ENCODE measurements around the gene PRM1. TPM values are rescaled to one million over a fixed set of nuclear protein-coding genes. Genes with fewer than 3 reads are reported as not detected.

PRM1 gene
- polyA plus RNA-seq, 2 of the 4 experiments (the other 2 are of a cell fraction) = not detected

DNA sequence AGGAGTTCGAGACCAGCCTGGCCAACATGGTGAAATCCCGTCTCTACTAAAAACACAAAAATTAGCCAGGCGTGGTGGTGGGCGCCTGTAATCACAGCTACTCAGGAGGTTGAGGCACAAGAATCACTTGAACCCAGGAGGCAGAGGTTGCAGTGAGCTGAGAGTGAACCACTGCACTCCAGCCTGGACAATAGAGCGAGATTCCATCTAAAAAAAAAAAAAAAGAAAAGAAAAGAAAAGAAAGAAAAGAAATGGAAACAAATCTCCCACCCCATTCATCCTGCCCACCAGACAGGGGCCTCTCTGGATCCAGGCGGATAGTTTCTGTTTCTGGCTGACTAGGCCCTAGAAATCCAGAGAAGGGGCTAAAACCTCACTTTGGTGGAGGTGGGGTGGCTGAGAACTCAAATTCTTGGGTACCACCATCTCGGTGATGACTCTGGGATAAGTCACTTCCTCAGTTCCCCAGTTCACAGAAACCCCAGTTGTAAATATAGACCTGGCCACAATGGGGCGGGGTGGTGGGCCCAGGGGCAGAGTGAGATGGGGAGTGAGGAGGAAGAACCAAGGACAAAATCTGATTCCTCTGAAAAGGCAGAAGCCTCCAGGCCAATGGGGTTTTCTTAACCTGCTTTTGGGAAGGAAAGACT lies 47.3 kb downstream of the PRM1 start:
- FAIRE-seq (no peak), DNase-seq (ENCODE audit: low read depth in 1 of 2, low spot score in 1 of 2) (no peak), ATAC-seq (no peak)
- H3K4me3 ChIP-seq = no peak overlapping the region
- WGBS (ENCODE audit: missing lambda C conversion rate) = 81% methylated on average over 8 of the region's 8 CpGs
- ChIA-PET POLR2A (no interaction called here), CTCF (interaction anchor here (1.6 kb wide), 1 partner anchor 270 kb away, joined by 3 read pairs; no protein-coding TSS in a partner anchor)
- no peaks in the 10 kb centered on the region for H3K9me3 ChIP-seq
- H3K4me1 ChIP-seq = no peaks in the 10 kb centered on the region
- no peak overlapping the region for H3K27ac ChIP-seq
- H3K4me2 ChIP-seq = no peak overlapping the region
- no peak for TF ChIP-seq SREBF2 (IDR thresholded peaks at IDR 0.05)
- TF ChIP-seq FOSL2 (IDR thresholded peaks at IDR 0.05) = no peak
- no peak for TF ChIP-seq FOSL2 (CRISPR knock-in tag; IDR thresholded peaks at IDR 0.05)
- TF ChIP-seq NFE2L2 (conservative IDR thresholded peaks at IDR 0.05; ENCODE audit: low read length) = no peak

DNA sequence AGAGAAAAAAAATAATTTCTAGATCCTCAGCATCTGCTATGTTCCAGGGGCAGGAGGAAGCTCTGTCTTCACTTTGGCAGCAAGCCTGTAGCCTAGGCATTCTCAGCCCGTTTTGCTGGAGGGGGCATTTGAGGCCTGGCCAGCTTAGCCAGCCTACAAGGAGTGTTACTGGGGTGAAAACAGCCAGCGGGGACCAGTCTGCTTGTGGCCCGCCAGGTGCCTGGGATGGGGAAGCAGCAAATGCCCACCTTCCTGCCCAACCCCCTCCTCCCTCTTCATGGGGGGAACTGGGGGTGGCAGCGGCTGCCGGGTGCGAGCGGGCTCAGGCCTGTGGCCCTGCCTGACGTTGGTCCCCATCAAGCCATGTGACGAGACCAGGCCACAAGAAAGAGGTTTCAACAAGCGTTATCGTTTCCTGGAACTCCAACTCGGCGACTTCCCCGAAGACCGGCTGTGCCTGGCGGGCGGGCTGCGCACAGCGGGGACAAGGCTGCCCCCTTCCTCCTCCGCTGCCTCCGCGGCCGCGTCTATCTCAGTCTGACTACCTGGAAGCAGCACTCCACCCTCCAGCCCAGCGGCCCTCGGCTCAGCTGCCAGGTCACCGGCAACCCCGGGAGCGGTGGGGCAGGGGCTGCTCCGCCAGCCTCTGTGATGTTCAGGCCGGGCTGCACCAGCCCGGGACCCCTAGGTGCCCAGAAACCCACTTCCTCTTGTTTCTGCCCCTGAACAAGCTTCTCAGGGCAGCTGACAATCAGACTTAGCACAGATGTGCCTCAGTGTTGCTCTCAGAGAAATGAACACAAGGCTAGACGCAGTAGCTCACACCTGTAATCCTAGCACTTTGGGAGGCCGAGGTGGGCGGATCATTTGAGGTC lies 48.0 kb downstream of the PRM1 start:
- CTCF ChIA-PET = interaction anchor here (1.6 kb wide), 1 partner anchor 269 kb away, joined by 3 read pairs; no protein-coding TSS in a partner anchor
- ATAC-seq = no peak

GRCh38 chr16:11232302-11232851 lies 48.8 kb downstream of the PRM1 start:
- FAIRE-seq = no peak
- 85% methylated on average over 2 of the region's 3 CpGs for WGBS (ENCODE audit: missing lambda C conversion rate)

More for the DNA sequence above, 48.0 kb downstream of the PRM1 start:
- H3K4me1 ChIP-seq = no peaks in the 10 kb centered on the region
- TF ChIP-seq, protein P1, sequence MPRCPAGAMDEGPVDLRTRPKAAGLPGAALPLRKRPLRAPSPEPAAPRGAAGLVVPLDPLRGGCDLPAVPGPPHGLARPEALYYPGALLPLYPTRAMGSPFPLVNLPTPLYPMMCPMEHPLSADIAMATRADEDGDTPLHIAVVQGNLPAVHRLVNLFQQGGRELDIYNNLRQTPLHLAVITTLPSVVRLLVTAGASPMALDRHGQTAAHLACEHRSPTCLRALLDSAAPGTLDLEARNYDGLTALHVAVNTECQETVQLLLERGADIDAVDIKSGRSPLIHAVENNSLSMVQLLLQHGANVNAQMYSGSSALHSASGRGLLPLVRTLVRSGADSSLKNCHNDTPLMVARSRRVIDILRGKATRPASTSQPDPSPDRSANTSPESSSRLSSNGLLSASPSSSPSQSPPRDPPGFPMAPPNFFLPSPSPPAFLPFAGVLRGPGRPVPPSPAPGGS (IDR thresholded peaks at IDR 0.05) = no peak
- TF ChIP-seq BHLHE40 (IDR thresholded peaks at IDR 0.05; ENCODE audit: low read depth, low read length) (no peak), GATA3 (IDR thresholded peaks at IDR 0.05; ENCODE audit: borderline replicate concordance) (no peak), EP300 (IDR thresholded peaks at IDR 0.05) (no peak), EHF (CRISPR knock-in tag; IDR thresholded peaks at IDR 0.05) (no peak)
- no peak for FAIRE-seq
- no peak overlapping the region for H3K27ac ChIP-seq
- H3K9me3 ChIP-seq = no peaks in the 10 kb centered on the region
- DNase-seq (ENCODE audit: low read depth in 1 of 2, low spot score in 1 of 2) = no peak
- POLR2A ChIA-PET = no interaction called here
- H3K4me3 ChIP-seq = no peak overlapping the region
- 89% methylated on average over 27 of the region's 35 CpGs for WGBS (ENCODE audit: missing lambda C conversion rate)
- H3K4me2 ChIP-seq = no peak overlapping the region

More at GRCh38 chr16:11232302-11232851, 48.8 kb downstream of the PRM1 start:
- Histone ChIP-seq H3K9me3 (no peaks in the 10 kb centered on the region), H3K4me1 (no peaks in the 10 kb centered on the region), H3K4me3 (no peak overlapping the region), H3K4me2 (no peak overlapping the region), H3K27ac (no peak overlapping the region)
- no peak for DNase-seq (ENCODE audit: low read depth in 1 of 2, low spot score in 1 of 2)
- ATAC-seq = no peak
- ChIA-PET CTCF (no interaction called here), POLR2A (no interaction called here)
- TF ChIP-seq ELK1 (IDR thresholded peaks at IDR 0.05; ENCODE audit: low read depth, low read length) (no peak), TFCP2L1 (CRISPR knock-in tag; IDR thresholded peaks at IDR 0.05) (no peak), FOSL2 (IDR thresholded peaks at IDR 0.05) (no peak), FOSL2 (CRISPR knock-in tag; IDR thresholded peaks at IDR 0.05) (no peak), ZC3H11A (IDR thresholded peaks at IDR 0.05) (no peak), ESRRA (IDR thresholded peaks at IDR 0.05; ENCODE audit: borderline replicate concordance, low read length) (no peak), PHF8 (IDR thresholded peaks at IDR 0.05; ENCODE audit: borderline replicate concordance, low read depth) (no peak), EHF (CRISPR knock-in tag; IDR thresholded peaks at IDR 0.05) (no peak), CTCF (IDR thresholded peaks at IDR 0.05) (no peak), HOXB5 (CRISPR knock-in tag; IDR thresholded peaks at IDR 0.05) (no peak), MAFK (IDR thresholded peaks at IDR 0.05; ENCODE audit: partially characterized antibody) (no peak), TP53 (CRISPR knock-in tag; IDR thresholded peaks at IDR 0.05) (no peak), NFE2L2 (conservative IDR thresholded peaks at IDR 0.05; ENCODE audit: low read length) (no peak), REST (IDR thresholded peaks at IDR 0.05) (no peak), ZSCAN20 (CRISPR knock-in tag; IDR thresholded peaks at IDR 0.05) (no peak), RAD21 (conservative IDR thresholded peaks at IDR 0.05 in 1 of 2, IDR thresholded peaks at IDR 0.05 in 1 of 2) (no peak), CHD4 (IDR thresholded peaks at IDR 0.05; ENCODE audit: borderline replicate concordance) (no peak), SREBF2 (IDR thresholded peaks at IDR 0.05) (no peak)
